Brain microvascular endothelial cell (primary cell): ENCODE results near the gene TEPSIN.

ENCODE experiments used
- DNase-seq: peaks from one replicate; pipeline ENCODE4 v3.0.0-alpha.2; 2020
- H3K27ac ChIP-seq: fragments of 250-450 bp; sonication (Bioruptor Pico); 2 replicates; pipeline ENCODE4 v1.5.1; 2020; ENCODE audit warnings: mild to moderate bottlenecking, moderate library complexity
- H3K27me3 ChIP-seq: fragments of 250-450 bp; sonication (Bioruptor Pico); replicated peaks from 2 replicates; pipeline ENCODE4 v1.5.1; 2020; ENCODE audit warnings: mild to moderate bottlenecking
- H3K36me3 ChIP-seq: fragments of 250-450 bp; sonication (Bioruptor Pico); replicated peaks from 2 replicates; pipeline ENCODE4 v1.5.1; 2020; ENCODE audit warnings: mild to moderate bottlenecking
- H3K4me3 ChIP-seq: 2 replicates; pipeline ENCODE4 v1.5.1; 2011; ENCODE audit warnings: low read depth, mild to moderate bottlenecking, control low read depth, low read length, moderate library complexity
- in situ Hi-C: cut with HindIII; loops from 2 replicates; pipeline ENCODE4 v1.10.0; 2017; ENCODE audit warnings: low sequenced_read_pairs, low pct_ligation_motif_present
- TF ChIP-seq, protein P1 (sequence below): IDR thresholded peaks from 2 replicates; pipeline ENCODE4 v1.5.1; 2011; ENCODE audit warnings: low read depth, mild to moderate bottlenecking, moderate library complexity, low read length, control low read depth, inconsistent platforms; ENCODE audit errors: missing control alignments

TEPSIN gene

DNA sequence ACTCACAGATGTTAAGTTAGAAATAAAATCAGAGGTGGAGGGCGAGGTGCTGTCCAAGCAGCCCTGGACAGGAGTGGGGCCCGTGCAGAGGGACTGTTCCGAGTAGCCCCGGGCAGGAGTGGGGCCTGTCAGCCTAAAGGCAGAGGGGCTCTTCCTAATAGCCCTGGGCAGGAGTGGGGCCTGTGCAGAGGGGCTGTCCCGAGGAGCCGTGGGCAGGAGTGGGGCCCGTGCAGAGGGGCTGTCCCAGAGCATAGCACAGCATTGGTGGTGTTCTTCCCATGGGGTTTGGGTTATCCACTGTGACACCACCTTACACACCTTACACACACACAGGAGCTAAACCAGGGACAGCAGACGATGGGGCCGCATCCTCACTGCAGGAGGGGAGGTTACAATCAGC is 26.5 kb downstream of the TEPSIN start:
- no peak overlapping the region for H3K27ac ChIP-seq
- no peak overlapping the region for H3K4me3 ChIP-seq
- TF ChIP-seq, protein P1, sequence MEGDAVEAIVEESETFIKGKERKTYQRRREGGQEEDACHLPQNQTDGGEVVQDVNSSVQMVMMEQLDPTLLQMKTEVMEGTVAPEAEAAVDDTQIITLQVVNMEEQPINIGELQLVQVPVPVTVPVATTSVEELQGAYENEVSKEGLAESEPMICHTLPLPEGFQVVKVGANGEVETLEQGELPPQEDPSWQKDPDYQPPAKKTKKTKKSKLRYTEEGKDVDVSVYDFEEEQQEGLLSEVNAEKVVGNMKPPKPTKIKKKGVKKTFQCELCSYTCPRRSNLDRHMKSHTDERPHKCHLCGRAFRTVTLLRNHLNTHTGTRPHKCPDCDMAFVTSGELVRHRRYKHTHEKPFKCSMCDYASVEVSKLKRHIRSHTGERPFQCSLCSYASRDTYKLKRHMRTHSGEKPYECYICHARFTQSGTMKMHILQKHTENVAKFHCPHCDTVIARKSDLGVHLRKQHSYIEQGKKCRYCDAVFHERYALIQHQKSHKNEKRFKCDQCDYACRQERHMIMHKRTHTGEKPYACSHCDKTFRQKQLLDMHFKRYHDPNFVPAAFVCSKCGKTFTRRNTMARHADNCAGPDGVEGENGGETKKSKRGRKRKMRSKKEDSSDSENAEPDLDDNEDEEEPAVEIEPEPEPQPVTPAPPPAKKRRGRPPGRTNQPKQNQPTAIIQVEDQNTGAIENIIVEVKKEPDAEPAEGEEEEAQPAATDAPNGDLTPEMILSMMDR = no peak
- H3K27me3 ChIP-seq = no peaks in the 10 kb centered on the region
- in situ Hi-C loops = no loop called here
- no peak for DNase-seq
- no peaks in the 10 kb centered on the region for H3K36me3 ChIP-seq

DNA sequence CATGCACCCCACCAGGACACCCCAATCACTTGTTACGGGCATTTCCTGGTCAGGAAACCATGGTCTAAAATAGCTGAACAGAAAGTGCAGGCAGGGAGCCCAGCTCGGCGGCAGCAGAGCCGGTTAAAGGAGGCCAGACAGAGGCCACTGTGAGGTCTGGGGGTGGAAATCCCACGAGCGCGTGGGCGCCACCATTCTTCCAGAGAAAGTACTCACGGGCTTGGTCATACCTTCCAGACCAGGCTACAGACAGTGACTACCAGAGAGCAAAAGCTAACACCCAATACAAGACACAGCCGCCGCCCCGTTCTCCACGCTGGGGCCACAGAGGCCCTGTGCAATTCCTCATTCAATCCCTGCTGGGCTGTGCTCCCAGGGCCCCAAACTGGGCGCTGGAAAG is 28.0 kb downstream of the TEPSIN start:
- H3K4me3 ChIP-seq = no peak overlapping the region
- H3K36me3 ChIP-seq = no peaks in the 10 kb centered on the region
- in situ Hi-C loops = no loop called here
- no peaks in the 10 kb centered on the region for H3K27me3 ChIP-seq
- DNase-seq = peak; percentile 40
- TF ChIP-seq, protein P1 = no peak
- no peak overlapping the region for H3K27ac ChIP-seq

DNA sequence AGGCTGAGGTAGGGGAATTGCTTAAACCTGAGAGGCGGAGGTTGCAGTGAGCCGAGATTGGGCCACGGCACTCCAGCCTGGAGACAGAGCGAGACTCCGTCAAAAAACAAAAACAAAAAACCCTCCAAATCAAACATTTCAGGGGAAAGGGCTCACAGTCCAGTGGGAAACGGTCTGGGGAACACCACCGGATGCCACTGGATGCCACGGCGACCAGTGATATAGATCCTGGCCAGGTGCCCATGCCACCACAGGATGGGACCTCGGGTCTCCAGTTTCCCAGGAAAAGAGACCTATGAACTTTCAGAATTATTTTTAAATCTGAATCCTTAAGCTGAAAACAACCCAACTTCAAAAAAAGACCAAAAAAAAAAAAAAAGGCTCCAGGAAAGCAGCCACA is 28.4 kb downstream of the TEPSIN start:
- Histone ChIP-seq H3K36me3 (no peaks in the 10 kb centered on the region), H3K27me3 (no peaks in the 10 kb centered on the region), H3K4me3 (no peak overlapping the region), H3K27ac (no peak overlapping the region)
- in situ Hi-C loops = no loop called here
- TF ChIP-seq, protein P1 = no peak
- no peak for DNase-seq

DNA sequence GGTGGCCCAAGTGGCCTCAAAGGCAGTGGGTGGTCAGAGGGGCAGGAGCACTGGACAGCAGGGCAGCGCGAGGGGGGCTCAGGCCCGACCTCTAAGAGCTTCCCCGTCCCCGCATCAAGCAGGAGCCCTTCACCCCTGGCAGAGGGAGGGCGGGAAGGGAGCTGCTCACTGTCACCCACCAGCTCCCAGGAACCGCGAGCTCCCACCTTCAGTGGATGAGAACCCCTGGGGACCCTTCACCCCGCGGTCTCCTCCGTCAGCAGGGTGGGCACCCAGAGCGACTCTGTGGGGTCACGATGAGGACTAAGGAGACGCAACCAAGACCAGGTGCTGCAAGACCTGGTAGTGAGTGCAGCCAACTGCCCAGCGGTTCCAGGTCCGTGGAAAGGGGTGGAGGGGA is 29.7 kb downstream of the TEPSIN start:
- H3K36me3 ChIP-seq = no peaks in the 10 kb centered on the region
- no peak overlapping the region for H3K27ac ChIP-seq
- H3K27me3 ChIP-seq = no peaks in the 10 kb centered on the region
- TF ChIP-seq, protein P1 = no peak
- in situ Hi-C loops = no loop called here
- DNase-seq = no peak
- no peak overlapping the region for H3K4me3 ChIP-seq

DNA sequence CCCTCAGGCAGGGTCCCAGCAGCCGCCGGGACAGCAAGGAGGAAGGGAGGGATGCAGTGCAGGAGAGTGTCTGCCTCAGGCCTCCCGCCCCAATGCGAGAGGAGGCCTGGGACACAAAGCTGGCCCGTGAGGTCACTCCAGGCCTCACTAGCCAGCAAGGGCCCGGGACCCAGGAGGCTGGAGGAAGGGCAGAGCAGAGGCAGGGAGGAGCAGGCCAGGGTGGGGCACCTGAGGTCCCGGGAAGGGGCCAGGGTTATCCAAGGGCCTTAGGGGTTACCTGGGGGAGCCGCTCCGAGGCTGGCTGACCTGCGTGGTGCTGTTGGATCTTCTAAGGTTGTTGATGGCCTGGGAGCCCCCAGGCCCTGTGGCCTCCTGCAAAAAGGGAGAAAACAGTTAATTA is 30.2 kb downstream of the TEPSIN start:
- no peak overlapping the region for H3K4me3 ChIP-seq
- in situ Hi-C loops = no loop called here
- H3K27ac ChIP-seq = no peak overlapping the region

More for the DNA sequence above, 30.2 kb downstream of the TEPSIN start:
- Histone ChIP-seq H3K27me3 (no peaks in the 10 kb centered on the region), H3K36me3 (no peaks in the 10 kb centered on the region)
- TF ChIP-seq, protein P1 = no peak
- DNase-seq = no peak
